Measurements from ENCODE around the gene CYLD.

DNA sequence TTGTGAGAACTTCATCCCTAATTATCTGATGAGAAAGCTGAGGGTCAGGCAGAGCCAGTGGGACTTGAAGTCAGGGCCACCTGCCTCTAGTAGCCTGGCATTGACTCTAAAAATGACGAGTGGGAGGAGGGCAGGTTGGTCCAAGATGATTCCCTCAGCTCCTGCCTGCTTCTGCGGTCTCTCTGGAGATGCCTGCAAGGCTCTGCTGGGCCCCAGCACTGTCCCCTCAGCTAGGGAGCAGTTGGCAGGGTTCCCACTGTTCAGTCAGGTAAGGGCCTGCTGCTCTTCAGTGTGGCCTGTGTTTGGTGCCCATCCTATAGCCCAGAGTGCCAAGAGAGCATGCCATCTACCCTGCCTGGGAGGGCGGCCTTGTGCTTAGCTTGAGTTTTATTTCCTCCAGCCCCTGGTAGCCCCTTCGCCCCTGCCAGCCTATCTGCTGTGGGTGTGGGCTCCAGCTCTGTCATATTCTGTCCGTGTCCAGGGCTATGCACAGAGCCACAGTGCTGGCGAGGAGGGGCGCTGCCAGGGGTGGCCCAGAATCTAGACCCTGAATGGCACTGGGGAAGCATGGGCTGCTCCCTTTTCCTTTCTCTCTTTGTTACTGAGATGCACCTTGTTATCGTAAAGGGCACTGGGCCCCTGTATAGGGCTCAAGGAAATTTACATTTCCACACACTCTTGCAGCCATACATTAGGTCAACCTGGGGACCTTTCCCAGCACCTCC lies 68.5 kb downstream of the CYLD start:
- TF ChIP-seq, protein P1, sequence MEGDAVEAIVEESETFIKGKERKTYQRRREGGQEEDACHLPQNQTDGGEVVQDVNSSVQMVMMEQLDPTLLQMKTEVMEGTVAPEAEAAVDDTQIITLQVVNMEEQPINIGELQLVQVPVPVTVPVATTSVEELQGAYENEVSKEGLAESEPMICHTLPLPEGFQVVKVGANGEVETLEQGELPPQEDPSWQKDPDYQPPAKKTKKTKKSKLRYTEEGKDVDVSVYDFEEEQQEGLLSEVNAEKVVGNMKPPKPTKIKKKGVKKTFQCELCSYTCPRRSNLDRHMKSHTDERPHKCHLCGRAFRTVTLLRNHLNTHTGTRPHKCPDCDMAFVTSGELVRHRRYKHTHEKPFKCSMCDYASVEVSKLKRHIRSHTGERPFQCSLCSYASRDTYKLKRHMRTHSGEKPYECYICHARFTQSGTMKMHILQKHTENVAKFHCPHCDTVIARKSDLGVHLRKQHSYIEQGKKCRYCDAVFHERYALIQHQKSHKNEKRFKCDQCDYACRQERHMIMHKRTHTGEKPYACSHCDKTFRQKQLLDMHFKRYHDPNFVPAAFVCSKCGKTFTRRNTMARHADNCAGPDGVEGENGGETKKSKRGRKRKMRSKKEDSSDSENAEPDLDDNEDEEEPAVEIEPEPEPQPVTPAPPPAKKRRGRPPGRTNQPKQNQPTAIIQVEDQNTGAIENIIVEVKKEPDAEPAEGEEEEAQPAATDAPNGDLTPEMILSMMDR (IDR thresholded peaks at IDR 0.05), result no peak
- TF ChIP-seq POLR2A (IDR thresholded peaks at IDR 0.05), result no peak
